Lower leg skin (tissue), 4 donors: ENCODE measurements around the gene GRN. TPM values are rescaled to one million over a fixed set of nuclear protein-coding genes. Genes with fewer than 3 reads are reported as not detected.
"Not testable (repeated sequence)": the region's sequence is repeated elsewhere in the genome, so short reads cannot be mapped to it uniquely, and the experiment has no call there.

ENCODE experiments used
- DNase-seq, 2 donors: peaks; one replicate each; pipeline ENCODE4 v3.0.0-alpha.2; 2019; ENCODE audit warnings: low spot score in 2 of 2
- H3K4me3 ChIP-seq: fragments of 200-600 bp; sonication (generic); 2 replicates; pipeline ENCODE4 v1.5.1; 2017; ENCODE audit warnings: mild to moderate bottlenecking, low read depth; ENCODE audit not compliant: poor library complexity, severe bottlenecking
- CTCF ChIP-seq, 3 donors: fragments of 450-650 bp; IDR thresholded peaks; one replicate each; pipeline ENCODE4 v1.5.1; 2016; ENCODE audit warnings: antibody characterized with exemption in 3 of 3, mild to moderate bottlenecking in 3 of 3, moderate library complexity in 2 of 3
- POLR2A ChIP-seq, 2 donors: fragments of 450-650 bp; IDR thresholded peaks; one replicate each; pipeline ENCODE4 v1.6.1; 2016 to 2017; ENCODE audit warnings: antibody characterized with exemption in 2 of 2, mild to moderate bottlenecking in 1 of 2, moderate library complexity in 1 of 2
- WGBS, 2 donors: methylation state at CpG; one replicate each; pipeline ENCODE4 v1.1.5; 2018; 5-methylcytosine and 5-hydroxymethylcytosine counted together
- intact Hi-C: fragments of 100-400 bp; cut with DNase I; formaldehyde crosslinking; loops from one replicate; pipeline ENCODE4 v1.15.0; 2023; ENCODE audit warnings: low total_unique reads
- total RNA-seq, 4 donors: library from RNA; depleted of rRNA; stranded (reverse); fragments of >200 nt; gene quantifications; one replicate each; pipeline ENCODE4 v1.1.0, GENCODE V29; 2016

GRN gene
- total RNA-seq, 4 donors from 2014 or later: 272 to 295 (median 283) TPM

GRCh38 chr17:44360826-44361225 is 15.7 kb downstream of the GRN start:
- WGBS, 2 donors: 68 to 75% methylated on average over 5 of the region's 5 CpGs
- intact Hi-C loops: no loop called here

GRCh38 chr17:44361292-44362260 is 16.5 kb downstream of the GRN start:
- DNase-seq: no peak
- WGBS, 2 donors: 54 to 67% methylated on average over 11 of the region's 11 CpGs
- H3K4me3 ChIP-seq: no peak overlapping the region
- intact Hi-C loops: loop anchor here (1.0 kb wide), 1 partner anchor 142 kb away; the partner anchor contains the start of gene UBTF
- TF ChIP-seq CTCF (IDR thresholded peaks at IDR 0.05) (no peak), POLR2A (IDR thresholded peaks at IDR 0.05) (no peak)

More at GRCh38 chr17:44360826-44361225, 15.7 kb downstream of the GRN start:
- TF ChIP-seq POLR2A (IDR thresholded peaks at IDR 0.05): no peak
- no peak for TF ChIP-seq CTCF (IDR thresholded peaks at IDR 0.05)
- no peak overlapping the region for H3K4me3 ChIP-seq
- DNase-seq: no peak

- H3K4me3 ChIP-seq: no peak overlapping the region
- WGBS, 2 donors: 27 to 30% methylated on average over 11 of the region's 11 CpGs
- no peak for TF ChIP-seq CTCF (IDR thresholded peaks at IDR 0.05)
- TF ChIP-seq POLR2A (IDR thresholded peaks at IDR 0.05): no peak
- intact Hi-C loops: loop anchor here (1.0 kb wide), 1 partner anchor 143 kb away; the partner anchor contains the start of gene UBTF
- DNase-seq: no peak
These were observed 17.4 kb downstream of the GRN start for GRCh38 chr17:44362459-44362948.

GRCh38 chr17:44362949-44363612 is 18.0 kb downstream of the GRN start:
- intact Hi-C loops: loop anchor here (1.0 kb wide), 1 partner anchor 144 kb away; the partner anchor contains the start of gene UBTF
- no peak for DNase-seq
- TF ChIP-seq POLR2A (IDR thresholded peaks at IDR 0.05) (no peak), CTCF (IDR thresholded peaks at IDR 0.05) (no peak)
- H3K4me3 ChIP-seq: peak overlapping the region; percentile 37
- WGBS, 2 donors: 1% methylated on average over 18 to 37 of the region's 45 CpGs

- 0% methylated on average over 6 to 41 of the region's 63 CpGs for WGBS, 2 donors
- peak within 1 kb of the TSS; percentile 37 for H3K4me3 ChIP-seq
- TF ChIP-seq POLR2A (IDR thresholded peaks at IDR 0.05) (no peak), CTCF (IDR thresholded peaks at IDR 0.05) (no peak)
- intact Hi-C loops: no loop called here
- no peak for DNase-seq
These were observed 18.6 kb downstream of the GRN start, which contains the start of gene FAM171A2 for GRCh38 chr17:44363613-44364159. Gene FAM171A2, minus strand, starts transcription at chr17:44363853. Its CDS starts 139 bp downstream, at chr17:44363714.

- intact Hi-C loops, H3K4me3 ChIP-seq, DNase-seq: not testable (repeated sequence)
- WGBS, 2 donors: 83 to 96% methylated on average over 5 of the region's 5 CpGs
These were observed 19.9 kb downstream of the GRN start for GRCh38 chr17:44365051-44365450.
